DMS153 treated with DMSO at 0.1 percent for 48 hours (cell line): ENCODE data around the gene ADCY6.

Experiments
- DNase-seq: peaks from one replicate; lab custom pipeline; 2025; ENCODE audit not compliant: unreplicated experiment; lab: John Stamatoyannopoulos, UW

The ADCY6 gene

DNA sequence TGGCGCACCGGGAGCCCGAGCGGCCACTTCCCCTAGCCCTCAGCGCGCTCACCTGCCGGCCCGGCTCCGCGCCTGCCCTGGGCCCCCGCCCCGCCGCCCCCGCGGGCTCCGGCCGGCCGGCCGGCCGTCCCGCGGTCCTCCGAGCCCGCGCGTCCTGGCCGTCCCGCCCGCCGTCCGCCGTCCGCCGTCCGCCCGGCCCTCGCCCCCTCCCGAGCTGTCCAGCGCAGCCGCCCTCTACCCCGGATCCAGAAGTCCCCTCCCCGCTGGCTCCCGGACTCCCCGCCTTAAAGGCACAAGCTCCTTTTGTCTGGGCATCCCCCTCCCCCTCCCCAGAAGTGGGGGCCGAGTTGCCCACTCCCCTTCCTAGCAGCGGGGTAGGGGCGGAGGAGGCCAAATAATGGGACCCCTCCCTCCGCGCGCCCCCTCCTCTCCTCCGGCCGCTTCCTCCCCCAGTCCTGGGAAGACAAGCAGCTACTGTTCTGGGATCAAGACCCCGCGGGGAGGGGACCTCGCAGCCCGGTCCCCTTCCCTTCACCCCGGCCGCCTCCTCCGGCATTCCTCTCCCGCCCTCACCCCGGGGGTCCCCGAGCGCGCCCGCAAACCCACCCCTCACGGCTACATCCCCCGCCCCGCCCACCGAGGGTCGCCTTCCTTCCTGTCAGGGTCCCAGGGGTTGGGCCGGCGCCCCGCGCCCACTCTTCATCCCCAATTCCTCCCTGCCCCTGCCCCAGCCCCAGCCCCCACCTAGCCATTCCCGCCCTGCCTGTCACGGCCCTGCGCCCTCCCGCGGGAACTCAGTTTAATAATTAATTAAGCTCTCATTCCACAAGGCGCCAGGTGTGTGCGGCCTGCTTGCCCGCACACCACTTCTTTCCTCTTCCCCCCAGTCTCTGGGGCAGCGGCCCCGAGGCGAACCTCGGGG, at the start of gene ADCY6:
ADCY6 (minus strand) TSS at position 236 of the 922 bp plus-strand sequence. CDS start 5,655 bp downstream, outside the sequence.
- DNase-seq = no peak

DNA sequence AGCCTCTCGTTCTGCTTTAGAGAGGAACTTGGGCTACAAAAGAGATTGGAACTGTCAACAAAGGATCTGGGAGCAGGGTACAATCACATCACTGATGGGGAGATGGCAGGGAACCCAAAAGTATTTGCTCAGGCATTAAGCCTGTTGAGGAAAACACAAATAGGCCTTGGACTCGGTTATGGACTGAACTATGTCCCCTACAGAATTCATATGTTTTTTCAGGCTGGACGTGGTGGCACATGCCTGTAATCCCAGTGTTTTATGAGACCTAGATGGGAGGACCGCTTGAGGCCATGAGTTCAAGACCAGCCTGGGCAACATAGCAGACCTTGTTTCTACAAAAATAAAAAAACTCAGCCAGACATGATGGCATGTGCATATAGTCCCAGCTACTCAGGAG, 49.2 kb upstream of the ADCY6 start:
- DNase-seq = no peak

DNA sequence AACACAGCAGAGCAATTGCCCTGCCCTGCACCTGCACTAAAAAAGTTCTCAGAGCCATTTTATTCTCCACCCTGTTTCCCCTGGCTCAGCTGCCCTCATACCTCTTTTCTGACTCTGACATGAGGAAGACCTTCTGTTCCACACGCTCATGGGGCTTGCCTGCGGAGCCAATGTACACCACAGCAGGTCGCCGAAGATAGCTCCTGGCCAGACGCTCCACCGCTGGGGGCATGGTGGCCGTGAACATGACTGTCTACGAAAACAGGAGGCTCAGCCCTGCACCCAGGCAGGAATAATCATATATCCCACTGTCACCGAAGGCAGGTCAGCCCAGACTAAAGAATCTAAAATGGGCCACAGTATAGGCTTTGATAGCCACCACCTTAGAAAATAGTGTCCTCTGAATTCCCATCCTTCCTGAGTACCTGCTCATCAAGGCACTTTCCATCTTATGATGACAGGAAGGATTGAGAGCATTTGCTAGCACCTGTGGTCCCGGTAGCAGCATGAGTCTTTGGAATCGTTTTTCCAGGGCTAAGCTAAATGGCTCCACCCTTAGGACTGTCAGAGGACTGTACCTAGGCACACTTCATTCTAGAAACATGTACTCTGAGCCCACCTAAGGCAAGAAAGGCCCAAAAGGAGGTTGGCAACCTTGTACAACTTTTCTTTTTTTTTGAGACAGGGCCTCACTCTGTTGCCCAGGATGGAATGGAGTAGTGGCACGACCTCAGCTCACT, 43.6 kb upstream of the ADCY6 start:
- DNase-seq = no peak

DNA sequence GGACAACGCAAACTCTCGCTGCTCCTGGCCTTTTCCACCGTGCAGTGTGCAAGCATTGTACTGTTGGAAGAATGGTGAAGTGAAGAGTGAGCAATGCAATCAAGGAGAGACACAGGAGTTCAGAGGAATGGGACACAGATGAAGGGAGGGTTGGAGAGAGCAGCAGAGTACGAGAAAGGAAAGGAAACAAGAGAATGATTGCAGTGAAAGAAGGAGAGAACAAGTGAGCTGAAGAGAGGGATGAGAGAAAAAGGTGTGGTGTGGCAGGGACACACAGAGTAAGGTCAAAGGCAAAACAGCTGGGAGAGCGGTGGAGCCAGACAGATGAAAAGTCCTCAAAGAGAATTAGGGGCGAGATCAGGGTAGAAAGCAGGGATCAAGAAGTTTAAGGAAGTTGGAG, 42.4 kb upstream of the ADCY6 start:
- no peak for DNase-seq

DNA sequence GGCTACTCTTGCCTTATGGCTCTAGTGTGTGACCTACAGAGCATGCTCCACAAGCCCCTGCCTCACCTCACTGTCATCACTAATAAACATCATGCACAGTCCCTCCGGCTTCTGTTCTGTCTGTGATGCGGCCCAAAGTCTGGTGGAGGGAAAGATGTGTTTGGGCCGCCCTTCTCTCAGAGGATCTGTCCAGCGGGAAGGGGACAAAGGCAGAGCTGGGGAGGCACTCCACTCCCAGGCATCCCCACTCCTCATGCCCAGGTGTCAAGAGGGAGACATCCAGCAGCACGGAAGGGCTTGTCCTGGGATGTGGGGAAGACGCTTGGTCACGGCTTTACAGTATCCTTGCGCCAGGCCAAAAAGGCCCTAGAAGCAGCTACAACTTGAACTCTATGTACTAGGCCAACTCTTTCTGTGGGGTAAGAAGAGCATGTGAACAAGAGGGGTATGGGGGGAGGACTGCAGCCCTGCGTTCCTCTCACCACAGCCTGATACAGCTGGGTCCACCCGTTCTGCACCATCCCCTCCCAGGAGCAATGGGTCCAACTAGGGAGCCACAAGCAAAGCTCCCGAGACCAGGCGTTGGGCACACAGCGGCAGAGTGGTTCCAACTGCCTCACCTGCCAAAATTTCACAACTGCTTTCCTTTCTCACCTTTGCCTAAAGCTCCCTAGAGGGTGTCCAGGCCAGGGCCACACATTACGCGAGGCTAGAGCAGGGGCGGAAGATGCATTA, 40.1 kb upstream of the ADCY6 start:
- no peak for DNase-seq

DNA sequence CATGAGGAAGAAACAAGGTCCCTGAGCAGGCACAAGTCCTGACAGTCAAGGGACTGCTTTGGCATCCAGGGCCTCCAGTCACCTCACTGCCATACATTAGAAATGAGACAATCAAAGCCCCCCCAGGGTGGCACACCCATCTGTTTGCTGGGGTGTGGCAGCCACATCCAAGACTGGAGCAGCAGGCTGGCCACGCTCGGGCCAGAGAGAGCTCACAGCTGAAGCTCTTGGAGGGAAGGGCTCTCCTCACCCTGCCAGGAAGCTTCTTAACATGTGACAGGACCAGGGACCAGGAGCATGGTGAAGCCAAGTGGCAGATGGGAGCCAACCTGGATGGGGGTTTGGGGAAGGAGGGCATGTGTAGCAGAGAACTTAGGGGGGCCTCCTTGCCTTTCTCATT, 39.4 kb upstream of the ADCY6 start:
- no peak for DNase-seq

DNA sequence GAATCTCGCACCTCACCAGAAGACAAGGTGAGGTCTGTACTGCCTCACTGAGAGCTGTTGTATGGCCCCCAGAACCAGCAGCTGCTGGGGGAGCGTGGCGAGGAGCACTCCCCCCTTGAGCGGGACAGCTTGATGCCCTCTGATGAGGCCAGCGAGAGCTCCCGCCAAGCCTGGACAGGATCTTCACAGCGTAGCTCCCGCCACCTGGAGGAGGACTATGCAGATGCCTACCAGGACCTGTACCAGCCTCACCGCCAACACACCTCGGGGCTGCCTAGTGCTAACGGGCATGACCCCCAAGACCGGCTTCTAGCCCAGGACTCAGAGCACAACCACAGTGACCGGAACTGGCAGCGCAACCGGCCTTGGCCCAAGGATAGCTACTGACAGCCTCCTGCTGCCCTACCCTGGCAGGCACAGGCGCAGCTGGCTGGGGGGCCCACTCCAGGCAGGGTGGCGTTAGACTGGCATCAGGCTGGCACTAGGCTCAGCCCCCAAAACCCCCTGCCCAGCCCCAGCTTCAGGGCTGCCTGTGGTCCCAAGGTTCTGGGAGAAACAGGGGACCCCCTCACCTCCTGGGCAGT, 38.7 kb upstream of the ADCY6 start:
- DNase-seq = no peak

DNA sequence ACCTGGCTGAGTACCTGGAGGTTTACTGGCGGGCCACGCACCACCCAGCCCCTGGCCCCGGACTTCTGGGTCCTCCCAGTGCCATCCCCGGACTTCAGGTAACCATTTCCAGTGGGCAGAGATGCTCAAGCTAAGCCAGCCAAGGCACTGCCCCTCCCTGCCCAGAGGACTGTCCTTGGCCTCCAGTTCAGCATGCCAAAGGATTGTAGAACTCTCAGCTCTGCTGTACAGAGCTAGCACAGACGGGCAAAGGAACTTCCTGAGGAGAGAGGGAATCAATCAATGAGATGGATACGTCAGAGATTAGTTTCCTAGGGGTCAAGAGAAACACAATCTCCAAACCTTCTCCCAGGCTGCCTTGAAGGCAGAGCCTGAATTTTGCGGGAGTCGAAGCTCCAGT, 38.1 kb upstream of the ADCY6 start:
- no peak for DNase-seq

DNA sequence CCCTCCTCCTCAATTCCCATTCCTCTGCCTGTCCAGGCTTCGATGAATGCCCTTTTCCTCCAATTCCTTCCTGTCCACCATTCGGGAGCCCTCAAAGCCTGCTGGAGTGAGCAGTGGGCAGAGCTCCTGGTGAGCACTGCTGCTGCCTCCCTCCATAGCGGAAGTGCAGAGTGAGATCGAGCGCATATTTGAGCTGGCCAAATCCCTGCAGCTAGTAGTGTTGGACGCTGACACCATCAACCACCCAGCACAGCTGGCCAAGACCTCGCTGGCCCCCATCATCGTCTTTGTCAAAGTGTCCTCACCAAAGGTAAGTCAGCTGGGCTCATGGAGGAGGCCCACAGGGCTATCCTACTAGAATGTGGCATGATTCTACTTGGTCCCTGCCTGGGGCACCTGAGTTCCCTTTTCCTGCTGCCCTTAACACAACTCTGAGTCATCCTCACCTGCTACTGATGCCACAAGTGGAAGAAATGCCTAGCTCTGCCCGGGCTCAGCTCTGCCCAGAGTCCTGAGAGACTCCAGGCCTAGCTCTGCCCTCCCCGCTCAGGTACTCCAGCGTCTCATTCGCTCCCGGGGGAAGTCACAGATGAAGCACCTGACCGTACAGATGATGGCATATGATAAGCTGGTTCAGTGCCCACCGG, 37.4 kb upstream of the ADCY6 start:
- no peak for DNase-seq

DNA sequence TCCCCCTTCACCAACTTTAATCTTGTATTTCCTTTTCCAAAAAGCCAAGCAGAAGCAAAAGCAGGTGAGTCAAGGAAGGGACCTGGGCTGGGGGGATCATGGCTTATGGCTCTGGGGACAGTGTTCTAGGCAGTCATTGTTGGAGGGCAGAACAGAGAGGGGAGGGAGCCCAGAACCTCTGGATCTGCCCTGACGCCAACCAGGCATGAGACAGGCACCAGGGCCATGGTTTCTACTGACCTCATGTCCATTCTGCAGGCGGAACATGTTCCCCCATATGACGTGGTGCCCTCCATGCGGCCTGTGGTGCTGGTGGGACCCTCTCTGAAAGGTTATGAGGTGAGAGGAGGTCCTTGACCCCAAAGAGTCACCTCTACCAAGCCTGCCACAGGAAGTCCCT, 36.0 kb upstream of the ADCY6 start:
- no peak for DNase-seq

DNA sequence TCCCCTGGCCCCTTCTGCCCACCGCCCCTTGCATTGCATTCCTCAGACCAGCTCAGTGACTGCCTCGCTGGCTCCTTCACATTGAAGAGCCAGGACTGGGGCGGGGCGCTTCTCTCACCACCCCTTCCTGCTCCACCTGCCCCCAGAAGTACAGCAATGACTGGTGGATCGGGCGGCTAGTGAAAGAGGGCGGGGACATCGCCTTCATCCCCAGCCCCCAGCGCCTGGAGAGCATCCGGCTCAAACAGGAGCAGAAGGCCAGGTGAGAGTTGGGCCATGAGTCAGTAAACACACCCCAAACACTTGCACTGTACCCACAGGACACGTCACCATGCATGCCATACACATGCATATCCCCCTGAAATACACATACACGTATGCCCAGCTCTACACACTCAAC, 35.2 kb upstream of the ADCY6 start:
- no peak for DNase-seq

DNA sequence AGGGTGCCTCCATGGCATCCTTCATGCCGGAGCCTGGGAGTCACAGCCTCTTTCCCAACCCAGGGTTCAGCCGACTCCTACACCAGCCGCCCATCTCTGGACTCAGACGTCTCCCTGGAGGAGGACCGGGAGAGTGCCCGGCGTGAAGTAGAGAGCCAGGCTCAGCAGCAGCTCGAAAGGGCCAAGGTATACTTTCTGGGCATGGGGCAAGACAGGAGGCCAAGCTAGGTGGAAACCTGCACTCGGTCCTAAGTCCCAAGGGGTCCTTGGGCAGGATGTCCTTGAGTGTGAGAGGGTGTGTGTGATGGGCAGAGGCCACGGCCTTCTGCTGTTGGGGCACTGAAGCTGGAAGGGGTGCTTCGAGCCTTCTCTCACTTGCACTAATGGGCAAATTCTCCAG, 34.4 kb upstream of the ADCY6 start:
- DNase-seq = no peak

DNA sequence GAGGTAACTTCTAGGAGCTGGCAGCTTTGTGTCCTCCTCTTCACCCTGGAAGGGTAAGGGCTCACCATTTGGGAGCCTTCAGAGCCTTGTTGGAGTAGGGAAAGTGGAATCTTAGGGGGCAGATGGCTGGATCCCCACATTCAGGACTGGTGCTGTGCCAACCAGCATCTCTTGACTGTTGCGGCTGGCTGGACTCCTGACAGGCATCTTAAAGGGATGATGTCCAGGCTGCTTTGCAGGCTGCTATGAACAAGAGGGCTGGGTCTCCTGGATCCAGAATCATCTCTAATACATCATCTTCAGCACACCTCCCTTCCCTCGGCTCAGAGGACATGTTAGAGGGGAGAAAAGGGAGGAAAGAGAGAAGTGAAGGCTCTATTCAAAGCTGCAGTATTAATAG, 33.8 kb upstream of the ADCY6 start:
- DNase-seq = no peak

DNA sequence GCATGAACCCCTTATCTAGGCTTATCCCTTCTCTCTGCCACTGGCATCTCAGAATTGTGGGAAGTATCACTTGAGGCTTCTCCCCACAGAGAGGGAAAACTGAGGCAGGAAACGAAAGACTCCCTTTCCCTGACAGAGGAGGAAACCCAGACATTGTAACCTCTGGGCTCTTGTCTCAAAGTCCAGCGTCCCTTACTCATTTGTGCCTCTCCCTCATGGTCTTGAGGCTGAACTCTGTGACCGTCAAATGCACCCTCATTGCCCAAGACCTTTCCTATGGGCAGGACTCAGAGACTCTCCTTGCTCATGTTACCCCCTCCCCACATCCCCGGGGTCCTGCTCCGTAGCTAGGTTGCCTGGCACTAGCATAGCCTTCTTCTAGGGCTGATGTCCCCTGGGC, 33.2 kb upstream of the ADCY6 start:
- no peak for DNase-seq

DNA sequence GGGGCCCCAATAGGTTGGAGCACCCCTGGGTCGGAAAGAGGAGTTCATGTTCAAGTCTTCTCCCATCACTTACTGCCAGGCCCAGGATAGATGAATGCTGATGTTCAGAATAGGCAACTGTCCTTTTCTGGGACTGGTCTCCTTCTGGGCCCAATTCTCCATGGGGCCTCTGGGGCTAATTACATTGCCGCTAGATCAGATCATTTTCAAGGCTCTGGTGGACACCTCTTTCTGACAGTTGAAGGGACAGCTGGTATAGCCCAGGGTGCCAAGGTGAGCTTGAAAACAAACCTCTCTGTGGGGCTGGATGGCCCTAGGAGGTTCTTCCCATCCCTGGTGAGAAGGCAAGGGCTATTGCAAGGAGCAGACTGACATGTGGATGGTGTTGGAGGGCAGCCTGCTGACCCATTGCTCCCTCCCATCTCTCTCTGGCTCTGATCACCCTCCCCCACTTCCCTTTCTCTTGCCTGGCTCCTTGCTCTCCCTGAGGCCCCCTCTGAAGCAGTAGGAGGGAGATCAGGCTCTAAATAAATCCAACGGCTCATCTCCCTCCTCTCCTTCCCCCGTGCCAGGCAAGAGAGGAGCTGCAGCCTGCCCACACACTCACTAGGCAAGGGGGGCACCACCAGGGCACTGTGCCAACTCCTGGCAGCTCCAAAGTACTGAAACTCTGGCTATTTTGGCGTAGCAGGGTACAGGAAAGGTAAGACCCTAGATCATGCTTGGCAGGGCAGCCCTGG, 31.3 kb upstream of the ADCY6 start:
- no peak for DNase-seq

DNA sequence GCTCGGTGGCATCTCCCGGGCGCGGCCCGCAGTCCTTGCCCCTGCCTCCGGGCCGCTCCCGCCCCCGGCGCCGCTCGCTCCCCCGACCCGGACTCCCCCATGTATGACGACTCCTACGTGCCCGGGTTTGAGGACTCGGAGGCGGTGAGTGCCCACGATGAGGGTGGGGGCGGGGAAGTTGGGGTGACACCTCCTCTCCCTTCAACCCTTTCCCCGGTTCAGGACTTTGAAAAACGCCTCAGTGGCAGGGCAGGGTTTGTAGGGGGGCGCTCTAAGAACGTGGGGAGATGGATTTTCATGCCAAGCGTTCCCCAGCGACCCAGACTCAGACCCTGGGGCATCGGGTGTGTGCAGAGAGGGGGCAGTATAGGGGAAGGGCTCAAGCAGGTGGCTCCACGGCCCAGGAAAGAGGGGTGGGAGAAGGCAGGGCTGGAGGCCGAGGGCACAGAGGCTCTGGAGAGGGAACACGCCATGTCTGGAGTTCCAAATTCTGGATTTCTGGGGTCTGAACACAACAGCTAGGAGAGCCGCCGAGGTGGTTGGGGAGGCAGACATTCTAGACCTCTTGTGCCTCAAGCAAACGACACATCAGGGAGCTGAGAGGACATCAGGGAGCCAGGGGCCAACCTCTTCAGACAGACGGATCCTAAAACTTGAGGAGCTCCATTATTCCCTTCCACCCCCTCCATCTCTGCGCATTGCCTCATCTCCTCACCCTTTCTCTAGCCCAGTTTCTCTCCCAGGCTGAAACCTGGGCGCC, 30.1 kb upstream of the ADCY6 start:
- DNase-seq = peak; percentile 25

DNA sequence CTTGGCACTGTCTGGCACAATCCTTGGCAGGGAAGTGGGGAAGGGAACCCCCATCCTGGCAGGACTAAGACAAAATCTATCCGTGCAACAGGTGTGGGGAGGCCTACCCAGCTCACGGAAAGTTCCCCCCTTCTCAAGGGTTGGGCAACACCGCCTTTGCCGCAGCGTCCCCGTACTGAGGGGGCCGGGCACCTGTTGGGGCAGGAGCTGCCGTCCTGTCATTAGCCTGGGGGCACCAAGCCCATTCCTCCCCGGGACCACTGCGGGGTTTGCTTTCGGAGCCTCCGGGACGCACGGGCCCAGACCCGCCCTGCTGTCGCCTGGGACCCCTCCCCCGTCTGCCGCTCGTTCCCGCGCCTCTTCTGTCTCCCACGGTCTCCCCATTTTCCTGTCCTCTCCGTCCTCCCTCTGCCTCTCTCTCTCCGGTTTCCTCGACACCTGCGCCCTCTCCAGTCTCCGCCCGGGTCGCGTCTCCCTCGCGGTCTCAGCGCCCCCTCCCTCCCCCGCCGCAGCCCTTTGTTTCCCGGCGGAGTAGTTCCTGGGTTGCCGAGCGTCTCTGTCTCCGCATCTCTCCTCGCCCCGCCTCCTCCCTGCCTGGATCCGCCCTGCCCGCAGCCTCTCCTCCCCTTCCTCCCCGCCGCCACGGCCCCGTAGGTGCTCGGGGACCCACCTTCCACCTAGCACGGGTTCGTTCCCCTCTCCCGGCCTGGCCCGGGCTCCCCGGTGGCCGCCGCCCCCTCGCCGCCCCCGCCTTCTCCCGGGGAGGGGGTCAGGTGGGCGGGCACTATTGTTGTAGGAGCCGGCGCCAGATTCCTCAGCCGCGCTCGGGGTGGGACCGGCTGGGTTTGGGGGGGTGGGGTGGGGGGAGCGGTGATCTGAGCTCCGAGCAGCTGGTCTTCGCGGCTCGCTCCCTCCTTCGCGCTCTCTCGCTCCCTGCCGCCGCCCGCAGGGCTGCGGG, 29.3 kb upstream of the ADCY6 start, which contains the start of gene CACNB3:
CACNB3 (plus strand) TSS at position 624 of the 958 bp plus-strand sequence. CDS start 434 bp downstream, outside the sequence.
- peak; percentile 34 for DNase-seq
